Natural killer cell (primary cell): ENCODE results near the gene AURKB. TPM values are rescaled to one million over a fixed set of nuclear protein-coding genes. Genes with fewer than 3 reads are reported as not detected.

Experiments
- ATAC-seq, 3 donors: fragments of 150-1000 bp in 2 of 3; fragments of 200-7000 bp in 1 of 3; cut with Tn5 transposase; 1 replicate in 1 of 3; 2 replicates in 2 of 3; pipeline ENCODE4 v1.10.0; 2021; ENCODE audit warnings: mild to moderate bottlenecking in 2 of 3, moderate library complexity in 2 of 3
- DNase-seq, 2 donors: peaks; one replicate each; pipeline versions ENCODE4 v3.0.0 to v3.0.0-alpha.2; 2013 to 2021; ENCODE audit warnings: mixed read lengths in 1 of 2
- H3K27ac ChIP-seq: one replicate; pipeline ENCODE4 v1.5.1; 2013; ENCODE audit warnings: mild to moderate bottlenecking, low read length
- H3K27me3 ChIP-seq: one replicate; pipeline ENCODE4 v1.6.1; 2013; ENCODE audit warnings: low read length; ENCODE audit not compliant: control insufficient read depth, insufficient read depth
- H3K36me3 ChIP-seq: one replicate; pipeline ENCODE4 v1.6.1; 2013; ENCODE audit warnings: low read length; ENCODE audit not compliant: control insufficient read depth, insufficient read depth
- H3K4me1 ChIP-seq: one replicate; pipeline ENCODE4 v1.6.1; 2013; ENCODE audit warnings: low read length; ENCODE audit not compliant: control insufficient read depth, insufficient read depth
- H3K4me3 ChIP-seq: one replicate; pipeline ENCODE4 v1.5.1; 2013; ENCODE audit warnings: low read length
- H3K9me3 ChIP-seq: one replicate; pipeline ENCODE4 v1.6.1; 2013; ENCODE audit warnings: low read length; ENCODE audit not compliant: control insufficient read depth, insufficient read depth
- H3K27ac Mint-ChIP-seq, 2 donors: one replicate each; pipeline ENCODE4 v1.8.0; 2022; ENCODE audit warnings: mild to moderate bottlenecking in 2 of 2, mixed read lengths in 2 of 2, moderate library complexity in 1 of 2
- H3K27me3 Mint-ChIP-seq, 2 donors: one replicate each; pipeline ENCODE4 v1.8.0; 2022; ENCODE audit warnings: low read depth in 2 of 2, mixed read lengths in 2 of 2
- H3K36me3 Mint-ChIP-seq: one replicate; pipeline ENCODE4 v1.8.0; 2022; ENCODE audit warnings: mixed read lengths
- H3K4me1 Mint-ChIP-seq, 2 donors: one replicate each; pipeline ENCODE4 v1.8.0; 2022; ENCODE audit warnings: mixed read lengths in 2 of 2
- H3K4me3 Mint-ChIP-seq: one replicate; pipeline ENCODE4 v1.8.0; 2022; ENCODE audit warnings: mild to moderate bottlenecking, moderate library complexity, mixed read lengths
- H3K9me3 Mint-ChIP-seq, 2 donors: one replicate each; pipeline ENCODE4 v1.8.0; 2022; ENCODE audit warnings: mixed read lengths in 2 of 2
- WGBS: methylation state at CpG from one replicate; pipeline ENCODE4 v1.1.7; 2013; ENCODE audit warnings: missing lambda C conversion rate; ENCODE audit not compliant: insufficient coverage; 5-methylcytosine and 5-hydroxymethylcytosine counted together
- intact Hi-C: fragments of 100-400 bp; cut with micrococcal nuclease; formaldehyde crosslinking; loops from one replicate; pipeline ENCODE4 v1.14.2; 2022
- total RNA-seq, 4 donors: library from RNA; stranded (reverse); fragments of 120-200 nt in 1 of 4; gene quantifications; one replicate each; pipeline versions ENCODE4 v1.2.3 to v1.2.4, GENCODE V29; 2013 to 2022
- TF ChIP-seq, protein P1 (sequence below): fragments of 200-600 bp; IDR thresholded peaks from one replicate; pipeline ENCODE4 v1.8.0; 2022; ENCODE audit warnings: antibody characterized with exemption

Gene AURKB
- total RNA-seq, 3 donors from 2014 or later (not counting 1 experiment from before 2014, with no cell fraction given) = 2.1 to 4.8 (median 4.1) TPM

DNA sequence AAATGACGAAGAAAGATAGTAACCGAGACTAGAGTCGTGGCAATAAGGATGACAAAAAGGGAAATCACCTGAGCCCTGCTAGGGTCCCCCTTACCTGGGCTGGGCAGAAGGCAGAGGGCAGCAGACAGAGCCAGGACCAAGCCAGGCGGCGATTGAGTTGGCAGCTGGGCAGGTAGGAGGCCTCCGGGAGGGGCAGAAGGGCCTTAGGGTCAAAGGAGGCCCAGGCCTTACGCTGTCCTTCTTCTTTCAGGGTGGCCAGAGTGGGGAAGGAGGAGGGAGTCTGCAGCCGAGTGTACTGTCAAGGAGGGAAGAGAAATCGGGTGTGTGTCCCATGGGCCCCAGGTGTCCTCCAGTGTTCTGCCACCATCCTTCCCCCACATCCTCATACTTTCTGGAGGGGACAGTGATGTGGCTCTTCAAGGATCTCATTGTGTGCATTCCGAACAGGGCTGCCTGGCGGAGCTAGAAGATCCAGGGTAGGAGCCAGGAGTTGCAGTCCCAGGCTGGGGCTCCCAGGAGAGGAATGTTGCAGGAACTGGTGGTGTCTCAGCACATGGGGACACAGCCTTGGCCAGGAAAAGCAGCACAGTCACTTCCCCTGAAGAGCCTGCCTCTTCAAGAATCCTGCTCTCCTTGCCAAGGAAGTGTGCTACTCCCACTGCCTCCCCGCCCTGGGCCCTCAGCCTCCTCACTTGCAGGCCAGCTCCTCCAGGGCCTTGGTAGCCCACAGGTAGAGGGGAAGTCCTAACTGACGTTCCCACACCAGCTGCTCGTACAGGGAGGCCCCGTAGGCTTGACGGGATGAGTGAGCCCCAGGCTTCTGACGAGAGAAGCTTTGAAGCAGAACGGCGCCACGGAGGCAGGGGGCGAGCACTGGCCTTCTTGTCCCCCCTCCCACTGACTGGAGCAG is 24.2 kb upstream of the AURKB start:
- Mint-ChIP-seq H3K36me3 (peaks cover 35% of the 10 kb centered on the region), H3K27me3 (no peaks in the 10 kb centered on the region), H3K9me3 (no peaks in the 10 kb centered on the region), H3K4me3 (no peak overlapping the region), H3K4me1 (peaks cover 4 to 19% of the 10 kb centered on the region in 2 donors), H3K27ac (peak overlapping the region in 1 of 2 donors; percentile 50)
- no peaks in the 10 kb centered on the region for H3K4me1 ChIP-seq
- no peak for ATAC-seq
- H3K27ac ChIP-seq = no peak overlapping the region
- 98% methylated on average over 19 of the region's 21 CpGs for WGBS
- H3K4me3 ChIP-seq = no peak overlapping the region
- no peaks in the 10 kb centered on the region for H3K27me3 ChIP-seq
- TF ChIP-seq, protein P1, sequence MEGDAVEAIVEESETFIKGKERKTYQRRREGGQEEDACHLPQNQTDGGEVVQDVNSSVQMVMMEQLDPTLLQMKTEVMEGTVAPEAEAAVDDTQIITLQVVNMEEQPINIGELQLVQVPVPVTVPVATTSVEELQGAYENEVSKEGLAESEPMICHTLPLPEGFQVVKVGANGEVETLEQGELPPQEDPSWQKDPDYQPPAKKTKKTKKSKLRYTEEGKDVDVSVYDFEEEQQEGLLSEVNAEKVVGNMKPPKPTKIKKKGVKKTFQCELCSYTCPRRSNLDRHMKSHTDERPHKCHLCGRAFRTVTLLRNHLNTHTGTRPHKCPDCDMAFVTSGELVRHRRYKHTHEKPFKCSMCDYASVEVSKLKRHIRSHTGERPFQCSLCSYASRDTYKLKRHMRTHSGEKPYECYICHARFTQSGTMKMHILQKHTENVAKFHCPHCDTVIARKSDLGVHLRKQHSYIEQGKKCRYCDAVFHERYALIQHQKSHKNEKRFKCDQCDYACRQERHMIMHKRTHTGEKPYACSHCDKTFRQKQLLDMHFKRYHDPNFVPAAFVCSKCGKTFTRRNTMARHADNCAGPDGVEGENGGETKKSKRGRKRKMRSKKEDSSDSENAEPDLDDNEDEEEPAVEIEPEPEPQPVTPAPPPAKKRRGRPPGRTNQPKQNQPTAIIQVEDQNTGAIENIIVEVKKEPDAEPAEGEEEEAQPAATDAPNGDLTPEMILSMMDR = no peak
- H3K9me3 ChIP-seq = no peaks in the 10 kb centered on the region
- DNase-seq = no peak
- peaks cover 92% of the 10 kb centered on the region for H3K36me3 ChIP-seq
- intact Hi-C loops = no loop called here

DNA sequence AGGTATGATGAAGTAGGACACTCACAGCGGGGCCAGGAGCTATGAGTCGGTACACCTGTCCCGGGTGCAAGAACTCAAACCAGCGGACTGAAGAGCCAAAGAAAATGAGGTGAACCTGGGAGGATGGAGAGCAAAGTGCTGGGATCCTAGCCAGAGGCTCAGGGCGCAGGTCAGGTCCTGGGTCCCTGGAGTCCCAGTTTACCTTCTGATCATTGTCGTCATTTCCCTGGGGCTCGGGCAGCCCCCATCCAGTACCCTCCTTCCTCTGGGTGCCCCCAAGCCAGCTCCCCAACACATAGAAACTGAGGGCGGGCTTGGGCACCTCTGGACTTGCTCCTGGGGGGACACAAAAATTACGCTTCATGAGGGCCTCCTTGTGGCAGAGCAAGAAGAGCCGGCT is 21.3 kb upstream of the AURKB start:
- Histone ChIP-seq H3K36me3 (peaks cover 94% of the 10 kb centered on the region), H3K9me3 (no peaks in the 10 kb centered on the region), H3K27me3 (no peaks in the 10 kb centered on the region), H3K27ac (no peak overlapping the region), H3K4me3 (no peak overlapping the region), H3K4me1 (peaks cover 7% of the 10 kb centered on the region)
- TF ChIP-seq, protein P1 = no peak
- intact Hi-C loops = no loop called here
- Mint-ChIP-seq H3K4me3 (no peak overlapping the region), H3K36me3 (peaks cover 42% of the 10 kb centered on the region), H3K4me1 (peaks cover 18 to 22% of the 10 kb centered on the region in 2 donors), H3K27ac (no peak overlapping the region), H3K27me3 (no peaks in the 10 kb centered on the region), H3K9me3 (no peaks in the 10 kb centered on the region)
- WGBS = 94% methylated on average over 10 of the region's 10 CpGs
- ATAC-seq (no peak), DNase-seq (no peak)

DNA sequence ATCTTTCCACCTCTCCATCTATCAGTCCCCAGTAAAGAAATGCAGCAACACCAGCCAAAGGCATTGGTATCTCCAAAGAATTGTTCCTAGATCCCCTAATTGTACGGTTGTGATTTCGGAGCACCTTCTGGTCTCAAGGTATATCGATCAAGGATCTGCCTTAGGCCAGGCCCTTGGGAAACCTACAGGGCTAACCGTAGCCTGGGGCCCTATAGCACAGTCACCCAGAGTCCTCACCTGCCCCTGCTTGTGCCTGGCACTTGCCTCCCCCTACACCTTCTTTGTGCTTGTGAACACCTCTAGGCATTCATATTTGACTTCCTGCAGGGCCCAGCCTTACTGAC is 16.8 kb upstream of the AURKB start:
- TF ChIP-seq, protein P1 = no peak
- peaks cover 2 to 6% of the 10 kb centered on the region in 2 donors for H3K27me3 Mint-ChIP-seq
- H3K36me3 Mint-ChIP-seq = peaks cover 31% of the 10 kb centered on the region
- Histone ChIP-seq H3K27me3 (no peaks in the 10 kb centered on the region), H3K9me3 (no peaks in the 10 kb centered on the region), H3K4me1 (peaks cover 36% of the 10 kb centered on the region), H3K27ac (peak overlapping the region; percentile 38), H3K36me3 (peaks cover 52% of the 10 kb centered on the region), H3K4me3 (no peak overlapping the region)
- H3K4me1 Mint-ChIP-seq = peaks cover 39 to 42% of the 10 kb centered on the region in 2 donors
- intact Hi-C loops = no loop called here
- 97% methylated on average over 4 of the region's 4 CpGs for WGBS
- DNase-seq (no peak), ATAC-seq (no peak)
- H3K27ac Mint-ChIP-seq = peak overlapping the region; percentile 81 to 100
- peaks cover 0 to 1% of the 10 kb centered on the region in 2 donors for H3K9me3 Mint-ChIP-seq
- peak overlapping the region; percentile 36 for H3K4me3 Mint-ChIP-seq
